Measurements from ENCODE around the gene JPH3. TPM values are rescaled to one million over a fixed set of nuclear protein-coding genes. Genes with fewer than 3 reads are reported as not detected.

The JPH3 gene
- polyA plus RNA-seq, 2 of the 4 experiments (the other 2 are of a cell fraction), result 0.36 to 1.6 TPM

DNA sequence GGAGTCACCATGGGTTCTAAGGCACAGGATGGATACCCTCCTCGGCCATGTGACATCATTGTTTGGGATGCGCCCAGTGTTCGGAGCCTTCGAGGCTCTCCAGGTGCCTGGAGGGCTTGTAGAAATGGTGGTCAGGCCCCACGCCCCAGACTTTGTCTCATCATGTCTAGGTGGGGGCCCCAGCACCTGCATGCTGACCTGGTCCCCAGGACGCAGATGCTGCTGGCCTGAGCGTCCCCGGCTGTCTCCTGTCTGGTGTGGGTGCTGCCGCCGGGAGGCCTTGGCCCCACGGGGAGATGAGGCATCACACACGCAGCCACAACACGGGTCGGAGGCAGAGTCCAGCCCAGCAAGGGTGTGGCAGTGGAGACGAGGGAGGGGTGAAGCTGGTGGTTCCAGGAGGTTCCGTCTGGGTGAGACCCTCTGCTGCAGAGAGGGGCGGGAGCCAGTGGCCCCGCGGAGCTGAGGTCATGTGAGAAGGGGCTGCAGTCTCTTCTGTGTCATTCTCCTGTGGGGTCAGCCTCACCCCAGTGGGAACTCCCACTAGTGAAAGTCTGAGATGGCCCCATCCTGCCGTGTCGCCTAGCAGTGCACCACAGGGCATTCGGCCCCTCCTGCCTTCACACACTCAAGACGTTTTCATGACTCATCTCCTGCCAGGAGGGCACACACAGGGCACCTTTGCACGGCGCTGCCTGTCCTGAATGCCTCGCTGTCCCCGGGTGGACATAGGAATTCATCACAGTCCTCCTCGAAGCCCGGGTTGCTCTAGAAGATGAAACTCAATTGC, 46.6 kb downstream of the JPH3 start:
- POLR2A ChIA-PET, result no interaction called here
- FAIRE-seq, result no peak
- CTCF ChIA-PET, result interaction anchor here (1.4 to 13.7 kb wide), 2 partner anchors 13 to 54 kb away, joined by 3 to 150 read pairs; no protein-coding TSS in a partner anchor
- DNase-seq (ENCODE audit: low read depth in 1 of 2, low spot score in 1 of 2), result peak in 1 of 2 experiments; percentile 26
- Histone ChIP-seq H3K27ac (no peak overlapping the region), H3K9me3 (no peaks in the 10 kb centered on the region), H3K4me2 (no peak overlapping the region), H3K4me1 (peaks cover 9% of the 10 kb centered on the region), H3K4me3 (no peak overlapping the region)
- no peak for TF ChIP-seq TP53 (CRISPR knock-in tag; IDR thresholded peaks at IDR 0.05)
- TF ChIP-seq CHD4 (IDR thresholded peaks at IDR 0.05; ENCODE audit: borderline replicate concordance), result no peak
- TF ChIP-seq ZSCAN20 (CRISPR knock-in tag; IDR thresholded peaks at IDR 0.05), result no peak
- no peak for TF ChIP-seq ZNF302 (CRISPR knock-in tag; IDR thresholded peaks at IDR 0.05)
- TF ChIP-seq CBX8 (IDR thresholded peaks at IDR 0.05), result no peak
- TF ChIP-seq, protein P1, sequence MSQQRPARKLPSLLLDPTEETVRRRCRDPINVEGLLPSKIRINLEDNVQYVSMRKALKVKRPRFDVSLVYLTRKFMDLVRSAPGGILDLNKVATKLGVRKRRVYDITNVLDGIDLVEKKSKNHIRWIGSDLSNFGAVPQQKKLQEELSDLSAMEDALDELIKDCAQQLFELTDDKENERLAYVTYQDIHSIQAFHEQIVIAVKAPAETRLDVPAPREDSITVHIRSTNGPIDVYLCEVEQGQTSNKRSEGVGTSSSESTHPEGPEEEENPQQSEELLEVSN (IDR thresholded peaks at IDR 0.05; ENCODE audit: borderline replicate concordance, low read depth), result no peak
- TF ChIP-seq, protein P2, sequence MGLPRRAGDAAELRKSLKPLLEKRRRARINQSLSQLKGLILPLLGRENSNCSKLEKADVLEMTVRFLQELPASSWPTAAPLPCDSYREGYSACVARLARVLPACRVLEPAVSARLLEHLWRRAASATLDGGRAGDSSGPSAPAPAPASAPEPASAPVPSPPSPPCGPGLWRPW (IDR thresholded peaks at IDR 0.05), result no peak
- TF ChIP-seq, protein P3, sequence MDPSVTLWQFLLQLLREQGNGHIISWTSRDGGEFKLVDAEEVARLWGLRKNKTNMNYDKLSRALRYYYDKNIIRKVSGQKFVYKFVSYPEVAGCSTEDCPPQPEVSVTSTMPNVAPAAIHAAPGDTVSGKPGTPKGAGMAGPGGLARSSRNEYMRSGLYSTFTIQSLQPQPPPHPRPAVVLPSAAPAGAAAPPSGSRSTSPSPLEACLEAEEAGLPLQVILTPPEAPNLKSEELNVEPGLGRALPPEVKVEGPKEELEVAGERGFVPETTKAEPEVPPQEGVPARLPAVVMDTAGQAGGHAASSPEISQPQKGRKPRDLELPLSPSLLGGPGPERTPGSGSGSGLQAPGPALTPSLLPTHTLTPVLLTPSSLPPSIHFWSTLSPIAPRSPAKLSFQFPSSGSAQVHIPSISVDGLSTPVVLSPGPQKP (IDR thresholded peaks at IDR 0.05; ENCODE audit: low read depth, low read length), result no peak
- TF ChIP-seq, protein P4, sequence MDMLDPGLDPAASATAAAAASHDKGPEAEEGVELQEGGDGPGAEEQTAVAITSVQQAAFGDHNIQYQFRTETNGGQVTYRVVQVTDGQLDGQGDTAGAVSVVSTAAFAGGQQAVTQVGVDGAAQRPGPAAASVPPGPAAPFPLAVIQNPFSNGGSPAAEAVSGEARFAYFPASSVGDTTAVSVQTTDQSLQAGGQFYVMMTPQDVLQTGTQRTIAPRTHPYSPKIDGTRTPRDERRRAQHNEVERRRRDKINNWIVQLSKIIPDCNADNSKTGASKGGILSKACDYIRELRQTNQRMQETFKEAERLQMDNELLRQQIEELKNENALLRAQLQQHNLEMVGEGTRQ (IDR thresholded peaks at IDR 0.05), result no peak
- TF ChIP-seq EHF (CRISPR knock-in tag; IDR thresholded peaks at IDR 0.05), result no peak
- TF ChIP-seq RFX5 (IDR thresholded peaks at IDR 0.05), result no peak
- no peak for TF ChIP-seq SREBF2 (IDR thresholded peaks at IDR 0.05)
- TF ChIP-seq SMC3 (IDR thresholded peaks at IDR 0.05), result no peak
- no peak for TF ChIP-seq KDM5A (IDR thresholded peaks at IDR 0.05)
- no peak for TF ChIP-seq NR3C1 (IDR thresholded peaks at IDR 0.05)
- 40% methylated on average over 21 of the region's 29 CpGs for WGBS (ENCODE audit: missing lambda C conversion rate)
- peak in 1 of 2 experiments; percentile 31; a peak in 3 of 6 replicates for ATAC-seq

DNA sequence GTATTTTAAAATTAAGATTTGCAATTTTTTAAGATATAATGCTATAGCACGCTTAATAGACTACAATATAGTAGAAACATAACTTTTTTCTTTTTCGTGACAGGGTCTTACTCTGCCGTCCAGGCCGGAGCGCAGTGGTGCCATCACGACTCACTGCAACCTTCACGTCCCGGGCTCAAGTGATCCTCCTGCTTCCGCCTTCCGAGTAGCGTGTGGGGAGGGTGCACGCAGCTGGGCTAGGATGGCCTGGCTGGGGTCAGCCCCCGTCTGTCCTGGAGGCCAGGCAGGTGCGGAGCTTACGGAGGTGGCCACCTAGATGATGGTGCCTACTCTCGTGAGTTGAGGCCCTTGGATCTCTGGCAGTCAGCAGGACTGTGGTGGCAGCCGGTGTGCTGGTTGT, 50.1 kb downstream of the JPH3 start:
- Histone ChIP-seq H3K4me2 (no peak overlapping the region), H3K4me1 (peaks cover 9% of the 10 kb centered on the region), H3K4me3 (no peak overlapping the region), H3K9me3 (peaks cover 2% of the 10 kb centered on the region; the same call in 1 of the 3 replicates), H3K27ac (no peak overlapping the region)
- DNase-seq (ENCODE audit: low read depth in 1 of 2, low spot score in 1 of 2), result no peak
- 83% methylated on average over 17 of the region's 17 CpGs for WGBS (ENCODE audit: missing lambda C conversion rate)
- ATAC-seq, result no peak
- FAIRE-seq, result no peak
- CTCF ChIA-PET, result interaction anchor here (0.6 to 13.7 kb wide), 5 partner anchors 16 to 187 kb away, joined by 3 to 150 read pairs (median 4); no protein-coding TSS in a partner anchor
- POLR2A ChIA-PET, result no interaction called here
- TF ChIP-seq RAD21 (conservative IDR thresholded peaks at IDR 0.05 in 1 of 2, IDR thresholded peaks at IDR 0.05 in 1 of 2), result no peak
- no peak for TF ChIP-seq RFX5 (IDR thresholded peaks at IDR 0.05)
- no peak for TF ChIP-seq NR3C1 (IDR thresholded peaks at IDR 0.05)
- TF ChIP-seq HOXB5 (CRISPR knock-in tag; IDR thresholded peaks at IDR 0.05), result no peak
- TF ChIP-seq GATA3 (IDR thresholded peaks at IDR 0.05; ENCODE audit: borderline replicate concordance), result no peak
- no peak for TF ChIP-seq POLR2A (IDR thresholded peaks at IDR 0.05; ENCODE audit: low read length)
- TF ChIP-seq, protein P5, sequence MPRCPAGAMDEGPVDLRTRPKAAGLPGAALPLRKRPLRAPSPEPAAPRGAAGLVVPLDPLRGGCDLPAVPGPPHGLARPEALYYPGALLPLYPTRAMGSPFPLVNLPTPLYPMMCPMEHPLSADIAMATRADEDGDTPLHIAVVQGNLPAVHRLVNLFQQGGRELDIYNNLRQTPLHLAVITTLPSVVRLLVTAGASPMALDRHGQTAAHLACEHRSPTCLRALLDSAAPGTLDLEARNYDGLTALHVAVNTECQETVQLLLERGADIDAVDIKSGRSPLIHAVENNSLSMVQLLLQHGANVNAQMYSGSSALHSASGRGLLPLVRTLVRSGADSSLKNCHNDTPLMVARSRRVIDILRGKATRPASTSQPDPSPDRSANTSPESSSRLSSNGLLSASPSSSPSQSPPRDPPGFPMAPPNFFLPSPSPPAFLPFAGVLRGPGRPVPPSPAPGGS (IDR thresholded peaks at IDR 0.05), result no peak
- no peak for TF ChIP-seq HOXB13 (CRISPR knock-in tag; IDR thresholded peaks at IDR 0.05; ENCODE audit: low read depth)
- TF ChIP-seq, protein P6, sequence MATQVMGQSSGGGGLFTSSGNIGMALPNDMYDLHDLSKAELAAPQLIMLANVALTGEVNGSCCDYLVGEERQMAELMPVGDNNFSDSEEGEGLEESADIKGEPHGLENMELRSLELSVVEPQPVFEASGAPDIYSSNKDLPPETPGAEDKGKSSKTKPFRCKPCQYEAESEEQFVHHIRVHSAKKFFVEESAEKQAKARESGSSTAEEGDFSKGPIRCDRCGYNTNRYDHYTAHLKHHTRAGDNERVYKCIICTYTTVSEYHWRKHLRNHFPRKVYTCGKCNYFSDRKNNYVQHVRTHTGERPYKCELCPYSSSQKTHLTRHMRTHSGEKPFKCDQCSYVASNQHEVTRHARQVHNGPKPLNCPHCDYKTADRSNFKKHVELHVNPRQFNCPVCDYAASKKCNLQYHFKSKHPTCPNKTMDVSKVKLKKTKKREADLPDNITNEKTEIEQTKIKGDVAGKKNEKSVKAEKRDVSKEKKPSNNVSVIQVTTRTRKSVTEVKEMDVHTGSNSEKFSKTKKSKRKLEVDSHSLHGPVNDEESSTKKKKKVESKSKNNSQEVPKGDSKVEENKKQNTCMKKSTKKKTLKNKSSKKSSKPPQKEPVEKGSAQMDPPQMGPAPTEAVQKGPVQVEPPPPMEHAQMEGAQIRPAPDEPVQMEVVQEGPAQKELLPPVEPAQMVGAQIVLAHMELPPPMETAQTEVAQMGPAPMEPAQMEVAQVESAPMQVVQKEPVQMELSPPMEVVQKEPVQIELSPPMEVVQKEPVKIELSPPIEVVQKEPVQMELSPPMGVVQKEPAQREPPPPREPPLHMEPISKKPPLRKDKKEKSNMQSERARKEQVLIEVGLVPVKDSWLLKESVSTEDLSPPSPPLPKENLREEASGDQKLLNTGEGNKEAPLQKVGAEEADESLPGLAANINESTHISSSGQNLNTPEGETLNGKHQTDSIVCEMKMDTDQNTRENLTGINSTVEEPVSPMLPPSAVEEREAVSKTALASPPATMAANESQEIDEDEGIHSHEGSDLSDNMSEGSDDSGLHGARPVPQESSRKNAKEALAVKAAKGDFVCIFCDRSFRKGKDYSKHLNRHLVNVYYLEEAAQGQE (IDR thresholded peaks at IDR 0.05), result no peak
